HG03521 (cell line): ENCODE data around the gene SCN5A.
A peak's percentile ranks its signal among the peaks of the same experiment; 100 is the strongest.

Source experiments
- ATAC-seq: cut with Tn5 transposase; IDR thresholded peaks from one replicate; pipeline ENCODE4 v1.9.1; 2021; ENCODE audit warnings: mild to moderate bottlenecking, moderate library complexity; ENCODE audit not compliant: unreplicated experiment

The SCN5A gene

DNA sequence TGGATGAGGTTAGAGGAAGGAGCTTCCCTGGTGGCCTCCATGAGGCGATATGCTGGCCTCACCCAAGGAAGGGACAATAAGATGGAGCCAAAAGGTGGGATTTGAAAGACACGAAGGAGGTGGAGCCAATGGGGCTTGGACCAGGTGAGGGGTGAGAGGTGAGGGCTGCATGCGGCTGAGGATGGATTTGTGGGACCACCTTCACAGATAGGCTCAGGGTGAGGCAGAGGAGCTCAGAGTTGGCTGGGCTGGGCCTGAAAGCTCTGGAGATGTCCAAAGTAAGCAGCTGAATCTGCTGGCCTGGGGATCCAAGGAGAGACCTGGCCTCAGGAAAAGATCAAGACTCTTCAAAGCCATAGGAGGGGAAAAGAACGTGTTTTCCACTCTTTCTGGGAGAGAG lies 103.5 kb downstream of the SCN5A start:
- ATAC-seq, result no peak

- ATAC-seq, result no peak
Observed at GRCh38 chr3:38545550-38545949, 103.9 kb downstream of the SCN5A start.

DNA sequence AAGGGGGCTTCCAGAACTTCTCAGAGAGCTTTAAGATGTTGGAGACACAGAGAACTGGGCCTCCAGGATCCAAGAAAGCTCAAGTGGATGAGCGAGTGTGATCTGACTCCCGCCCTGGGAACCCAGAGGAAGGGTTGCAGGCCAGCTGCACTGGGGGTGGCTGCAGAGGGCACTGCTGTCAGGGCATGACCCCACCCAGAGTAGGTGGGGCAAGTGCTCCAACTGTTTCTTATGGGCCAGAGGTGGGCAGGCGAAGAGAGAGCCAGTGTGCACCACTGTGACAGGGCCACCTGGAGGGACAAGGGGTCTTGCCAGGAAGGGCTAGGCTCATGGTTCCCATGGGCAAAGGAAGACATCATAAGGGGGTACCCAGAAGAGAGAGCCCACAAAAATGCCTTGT lies 104.6 kb downstream of the SCN5A start:
- no peak for ATAC-seq

- ATAC-seq, result no peak
Observed at GRCh38 chr3:38543586-38543985, 105.9 kb downstream of the SCN5A start.

DNA sequence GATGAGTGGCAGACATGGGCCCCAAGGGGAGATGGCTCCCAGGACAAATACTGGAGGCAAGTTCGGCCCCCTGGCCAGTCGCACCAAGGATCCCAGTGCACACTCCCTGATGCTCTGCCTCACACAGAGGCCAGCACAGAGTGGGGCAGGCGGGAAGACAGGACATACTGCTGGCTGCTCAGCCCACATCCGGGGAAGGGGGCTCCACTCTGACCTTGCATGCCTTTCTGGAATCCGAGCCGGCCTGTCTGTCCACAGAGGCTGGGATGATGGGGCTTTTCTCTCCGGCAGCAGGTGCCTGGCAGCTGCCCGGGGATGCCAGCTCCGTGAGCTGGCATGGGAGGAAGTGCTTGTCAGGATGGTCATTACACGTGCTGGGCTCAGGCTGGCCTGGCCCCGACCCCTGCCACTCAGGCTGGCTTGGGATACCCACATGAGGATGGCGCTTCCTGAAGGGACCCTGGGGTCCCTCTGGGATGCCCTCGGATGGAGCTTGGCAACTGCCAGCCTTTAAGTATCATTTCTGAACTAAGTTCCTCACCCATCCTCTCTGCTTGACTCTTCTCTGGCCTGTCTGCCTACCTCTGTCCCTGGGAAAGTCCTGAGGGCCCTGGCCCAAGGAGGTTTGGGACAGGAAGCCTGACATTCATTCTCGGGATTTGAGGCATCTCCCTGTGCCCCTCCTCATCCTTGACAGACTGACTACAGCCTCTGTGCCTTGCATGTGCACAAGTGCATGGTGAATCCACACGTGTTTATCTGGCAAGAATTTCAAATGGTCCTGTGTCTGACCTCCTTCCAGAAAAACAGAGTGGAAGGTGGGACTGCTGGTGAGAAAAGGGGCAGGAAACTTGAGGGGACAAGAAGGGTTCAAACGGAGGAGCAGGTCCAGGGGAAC lies 106.8 kb downstream of the SCN5A start:
- no peak for ATAC-seq

GRCh38 chr3:38541806-38542205 lies 107.7 kb downstream of the SCN5A start:
- no peak for ATAC-seq

- ATAC-seq, result no peak
Observed at GRCh38 chr3:38538773-38539353, 110.6 kb downstream of the SCN5A start.

GRCh38 chr3:38536671-38537070 lies 112.8 kb downstream of the SCN5A start:
- no peak for ATAC-seq

GRCh38 chr3:38534604-38535003 lies 114.9 kb downstream of the SCN5A start:
- ATAC-seq, result no peak

DNA sequence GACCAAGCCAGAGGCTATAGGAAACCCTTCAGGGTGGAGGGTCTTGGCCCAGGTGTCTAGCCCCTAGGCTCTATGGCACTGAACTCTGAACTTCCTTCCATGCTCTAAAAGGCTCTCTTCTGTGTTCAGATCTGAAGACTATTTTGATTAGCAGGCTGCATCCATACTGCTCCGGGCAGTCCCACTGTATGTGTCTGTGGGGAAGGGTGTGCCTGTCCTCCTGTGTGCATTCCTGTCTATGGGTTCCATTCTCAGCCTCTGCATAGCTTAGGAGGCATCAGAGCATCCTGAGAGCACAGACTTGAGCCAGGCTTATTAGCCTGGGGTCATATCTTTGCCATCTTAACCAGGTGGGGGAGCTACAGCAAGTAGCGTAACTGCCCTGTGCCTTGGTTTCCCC lies 115.3 kb downstream of the SCN5A start:
- no peak for ATAC-seq

DNA sequence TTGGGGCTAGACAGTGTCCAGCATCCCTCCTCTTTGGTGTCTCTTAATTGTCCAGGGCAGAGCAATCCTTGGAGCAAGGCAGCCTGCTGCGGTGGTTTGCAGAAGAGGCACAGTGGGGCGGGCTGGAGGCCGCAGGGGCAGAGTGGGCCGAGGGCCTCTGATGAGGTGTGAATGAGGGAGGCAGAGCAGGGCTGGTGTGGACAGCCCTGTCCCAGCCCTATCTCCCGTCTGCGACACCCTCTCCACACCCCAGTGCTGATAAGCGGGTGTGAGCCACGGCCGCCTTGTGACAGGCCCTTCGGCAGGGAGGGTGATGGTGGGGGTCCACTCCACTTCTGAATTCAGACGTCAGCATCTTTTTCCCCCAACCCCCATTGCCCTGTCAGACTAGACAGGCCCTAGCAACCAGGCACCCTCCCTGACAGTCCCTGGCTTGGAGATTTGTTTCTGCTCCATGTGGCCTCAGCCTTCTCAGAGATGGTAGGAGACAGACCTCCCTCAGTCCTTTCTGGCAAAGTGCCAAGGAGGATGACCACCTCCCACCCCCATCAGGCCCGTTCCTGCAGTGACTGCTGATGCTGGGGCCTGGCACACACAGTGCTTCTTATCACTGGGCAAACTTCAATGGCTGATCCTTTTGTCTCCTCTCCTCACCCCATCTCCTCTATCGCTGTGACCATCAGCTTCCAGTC lies 116.1 kb downstream of the SCN5A start:
- no peak for ATAC-seq

DNA sequence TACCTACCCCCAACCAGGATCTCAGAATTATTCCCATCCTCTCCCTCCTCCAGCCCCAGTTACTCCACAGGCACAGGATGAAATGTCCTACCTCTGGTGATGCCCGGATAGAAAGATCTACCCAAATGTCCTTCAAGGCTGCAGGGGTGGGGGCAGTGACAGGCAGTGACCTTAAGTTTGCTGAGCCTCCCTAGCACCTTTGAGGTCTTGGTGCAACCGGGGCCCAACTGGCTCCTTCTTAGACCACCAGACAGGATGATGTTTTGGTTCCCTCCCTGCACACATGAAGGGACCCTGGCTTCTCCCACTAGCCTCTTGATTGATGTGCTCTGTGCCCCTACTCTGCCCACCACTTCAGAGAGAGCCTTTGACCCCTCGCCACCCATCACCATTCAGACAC lies 117.0 kb downstream of the SCN5A start:
- ATAC-seq, result no peak

DNA sequence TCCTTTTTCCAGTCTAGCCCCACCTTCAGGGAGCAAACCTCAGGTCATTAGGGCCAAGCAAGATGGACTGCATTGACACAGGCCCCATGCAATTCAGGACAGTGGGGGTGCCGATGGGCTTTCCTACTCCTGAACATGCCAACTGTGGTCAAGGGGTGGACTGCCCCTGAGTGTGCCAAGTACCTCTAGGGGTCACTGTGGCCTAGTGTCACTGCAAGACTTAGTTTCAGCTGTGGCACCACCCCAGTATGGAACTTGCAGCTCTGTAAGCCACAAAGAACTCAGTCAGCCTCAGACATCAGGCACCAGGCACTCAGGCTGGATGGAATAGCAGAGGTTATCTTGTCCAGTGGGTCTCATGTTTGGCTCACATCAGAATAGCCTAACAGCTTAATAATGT lies 121.0 kb downstream of the SCN5A start:
- no peak for ATAC-seq

GRCh38 chr3:38526792-38527191 lies 122.7 kb downstream of the SCN5A start:
- no peak for ATAC-seq

DNA sequence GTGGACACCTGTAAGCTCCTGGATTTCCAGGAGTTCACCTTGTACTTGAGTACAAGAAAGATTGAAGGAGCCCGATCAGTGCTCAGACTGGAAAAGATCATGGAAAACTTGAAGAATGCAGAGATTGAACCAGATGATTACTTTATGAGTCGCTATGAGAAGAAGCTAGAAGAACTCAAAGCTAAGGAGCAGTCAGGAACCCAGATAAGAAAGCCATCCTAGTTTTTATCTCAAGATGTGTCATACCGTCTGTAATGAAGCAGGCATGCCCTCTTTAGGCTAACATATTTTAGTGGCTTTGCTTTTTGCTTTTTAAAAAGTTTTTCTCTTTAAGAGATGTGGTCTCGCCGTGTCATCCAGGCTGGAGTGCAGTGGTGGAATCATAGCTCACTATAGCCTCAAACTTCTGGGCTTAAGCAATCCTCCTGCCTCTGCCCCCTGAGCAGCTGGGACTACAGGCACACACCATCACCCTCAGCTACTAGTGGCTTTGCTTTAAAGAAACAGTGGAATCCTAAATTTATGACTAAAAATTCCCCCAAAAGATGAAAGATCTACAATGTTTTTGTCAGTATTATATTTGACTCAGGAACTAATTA lies 125.2 kb downstream of the SCN5A start:
- no peak for ATAC-seq

DNA sequence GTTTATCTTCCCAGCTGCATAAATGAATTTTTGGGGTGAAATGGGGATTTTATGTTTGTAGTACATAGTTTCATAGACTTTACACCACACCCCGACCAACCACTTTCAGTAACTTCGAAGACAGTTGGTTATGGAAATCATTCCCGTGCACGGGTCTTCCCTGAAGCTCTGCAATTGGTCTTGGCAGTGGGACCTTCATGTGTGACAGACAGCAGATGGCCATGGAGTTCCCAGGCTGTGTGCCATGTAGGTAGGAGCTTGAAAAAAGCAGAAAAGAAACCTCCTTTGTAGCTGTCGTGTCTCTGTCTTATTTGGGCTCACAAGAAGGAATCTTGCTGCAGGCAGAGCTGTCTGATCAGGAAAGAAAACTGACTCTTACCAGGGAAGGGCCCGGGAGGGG lies 127.5 kb downstream of the SCN5A start:
- ATAC-seq, result no peak

GRCh38 chr3:38521391-38521987 lies 128.0 kb downstream of the SCN5A start:
- ATAC-seq, result peak; percentile 51

DNA sequence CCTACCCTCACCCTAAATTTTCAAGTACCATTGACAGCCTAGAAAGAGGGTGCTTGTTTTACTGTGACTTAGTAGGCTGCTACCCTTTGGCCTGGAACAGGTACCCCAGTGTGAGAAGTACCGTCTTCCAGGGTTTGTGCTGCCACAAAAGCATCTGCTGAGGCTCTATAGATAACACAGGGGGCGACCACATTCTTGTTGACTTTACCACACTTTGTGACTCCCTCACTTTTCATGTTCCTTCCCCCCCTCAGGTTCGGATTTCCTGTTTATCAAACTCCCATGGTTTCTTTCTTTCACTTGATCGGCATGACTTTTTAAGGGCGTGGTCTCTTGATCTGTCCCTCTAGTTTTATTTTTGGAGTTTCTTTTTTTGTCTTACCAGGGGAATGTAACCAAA lies 129.8 kb downstream of the SCN5A start:
- no peak for ATAC-seq

GRCh38 chr3:38519000-38519399 lies 130.5 kb downstream of the SCN5A start:
- ATAC-seq, result no peak

GRCh38 chr3:38516669-38517068 lies 132.8 kb downstream of the SCN5A start:
- no peak for ATAC-seq

DNA sequence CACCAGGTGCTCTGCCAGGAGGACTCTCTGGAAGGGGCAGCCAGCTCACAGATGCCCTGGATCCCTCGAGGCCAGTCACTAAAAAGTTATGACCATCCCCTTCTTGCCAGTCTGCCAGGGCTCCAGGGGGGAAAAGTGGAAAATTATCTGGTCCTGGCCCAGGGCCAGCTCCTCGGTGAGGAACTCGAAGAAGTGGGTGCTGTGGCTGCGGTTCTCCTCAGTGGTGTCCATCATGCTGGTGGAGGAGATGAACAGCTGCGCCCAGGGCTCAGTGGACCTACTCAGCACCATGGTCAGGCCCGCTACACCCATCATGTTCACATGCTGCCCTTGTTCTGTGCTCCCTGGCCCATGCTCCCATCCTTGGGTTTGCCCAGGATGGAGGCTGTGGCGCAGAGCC lies 134.1 kb downstream of the SCN5A start:
- ATAC-seq, result no peak
